Muscle of arm (tissue), 14 donors: Measurements from ENCODE around the gene ZNRF4. TPM values are rescaled to one million over a fixed set of nuclear protein-coding genes. Genes with fewer than 3 reads are reported as not detected.
A peak's percentile ranks its signal among the peaks of the same experiment; 100 is the strongest.
"Not testable (repeated sequence)": the region's sequence is repeated elsewhere in the genome, so short reads cannot be mapped to it uniquely, and the experiment has no call there.

Source experiments
- DNase-seq: peaks from one replicate; pipeline ENCODE4 v3.0.0-alpha.2; 2013
- long read RNA-seq, 11 donors: transcript quantifications; one replicate each; lab custom pipeline, GENCODE V29; 2026
- polyA plus RNA-seq, 12 donors: library from polyadenylated mRNA; unstranded; fragments of 120-200 nt; gene quantifications; one replicate each; pipeline ENCODE4 v1.2.1, GENCODE V29; 2013; ENCODE audit not compliant: insufficient read length in 12 of 12

The ZNRF4 gene, protein sequence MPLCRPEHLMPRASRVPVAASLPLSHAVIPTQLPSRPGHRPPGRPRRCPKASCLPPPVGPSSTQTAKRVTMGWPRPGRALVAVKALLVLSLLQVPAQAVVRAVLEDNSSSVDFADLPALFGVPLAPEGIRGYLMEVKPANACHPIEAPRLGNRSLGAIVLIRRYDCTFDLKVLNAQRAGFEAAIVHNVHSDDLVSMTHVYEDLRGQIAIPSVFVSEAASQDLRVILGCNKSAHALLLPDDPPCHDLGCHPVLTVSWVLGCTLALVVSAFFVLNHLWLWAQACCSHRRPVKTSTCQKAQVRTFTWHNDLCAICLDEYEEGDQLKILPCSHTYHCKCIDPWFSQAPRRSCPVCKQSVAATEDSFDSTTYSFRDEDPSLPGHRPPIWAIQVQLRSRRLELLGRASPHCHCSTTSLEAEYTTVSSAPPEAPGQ
- not detected for polyA plus RNA-seq
- long read RNA-seq, donor 1 = 0 reads
- long read RNA-seq, donor 2 = 0 reads
- long read RNA-seq, donor 3 = 0 reads
- long read RNA-seq, donor 4 = 0 reads
- long read RNA-seq, donor 5 = 0 reads
- long read RNA-seq, donor 6 = 0 reads
- long read RNA-seq, donor 7 = 0 reads
- long read RNA-seq, donor 8 = 0 reads
- long read RNA-seq, donor 9 = 0 reads
- long read RNA-seq, donor 10 = 0 reads
- long read RNA-seq, donor 11 = 0 reads

DNA sequence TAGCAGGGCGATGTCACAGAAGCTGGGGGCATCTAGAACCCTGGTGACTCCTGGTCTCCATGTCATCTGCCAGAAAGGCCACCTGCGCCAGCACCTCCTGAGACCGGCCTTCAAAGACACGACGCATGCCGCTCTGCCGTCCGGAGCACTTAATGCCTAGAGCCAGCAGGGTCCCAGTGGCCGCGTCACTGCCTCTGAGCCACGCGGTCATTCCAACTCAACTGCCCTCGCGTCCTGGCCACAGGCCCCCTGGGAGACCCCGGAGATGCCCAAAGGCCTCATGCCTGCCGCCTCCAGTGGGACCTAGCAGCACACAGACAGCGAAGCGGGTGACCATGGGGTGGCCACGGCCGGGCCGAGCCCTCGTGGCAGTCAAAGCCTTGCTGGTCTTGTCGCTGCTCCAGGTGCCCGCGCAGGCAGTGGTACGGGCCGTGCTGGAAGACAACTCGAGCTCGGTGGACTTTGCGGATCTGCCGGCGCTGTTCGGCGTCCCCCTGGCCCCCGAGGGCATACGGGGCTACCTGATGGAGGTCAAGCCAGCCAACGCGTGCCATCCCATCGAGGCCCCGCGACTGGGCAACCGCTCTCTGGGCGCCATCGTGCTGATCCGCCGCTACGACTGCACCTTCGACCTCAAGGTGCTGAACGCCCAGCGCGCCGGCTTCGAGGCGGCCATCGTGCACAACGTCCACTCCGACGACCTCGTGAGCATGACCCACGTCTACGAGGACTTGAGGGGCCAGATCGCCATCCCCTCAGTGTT is at the start of gene ZNRF4:
ZNRF4 (plus strand) TSS at position 51 of the 763 bp plus-strand sequence; CDS start at position 126, 75 bp downstream.
- DNase-seq = no peak

DNA sequence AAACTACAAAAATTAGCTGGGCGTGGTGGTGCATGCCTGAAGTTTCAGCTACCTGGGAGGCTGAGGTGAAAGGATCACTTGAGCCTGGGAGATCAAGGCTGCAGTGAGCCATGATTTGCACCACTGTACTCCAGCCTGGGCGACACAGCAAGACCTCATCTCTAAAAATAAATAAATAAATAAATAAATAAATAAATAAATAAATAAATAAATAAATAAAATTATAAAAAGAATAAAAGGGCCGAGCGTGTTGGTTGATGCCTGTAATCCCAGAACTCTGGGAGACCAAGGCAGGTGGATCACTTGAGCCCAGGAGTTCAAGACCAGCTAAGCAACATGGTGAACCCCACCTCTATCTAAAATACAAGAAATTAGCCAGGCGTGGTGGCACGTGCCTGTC is 49.0 kb upstream of the ZNRF4 start:
- DNase-seq = not testable (repeated sequence)

DNA sequence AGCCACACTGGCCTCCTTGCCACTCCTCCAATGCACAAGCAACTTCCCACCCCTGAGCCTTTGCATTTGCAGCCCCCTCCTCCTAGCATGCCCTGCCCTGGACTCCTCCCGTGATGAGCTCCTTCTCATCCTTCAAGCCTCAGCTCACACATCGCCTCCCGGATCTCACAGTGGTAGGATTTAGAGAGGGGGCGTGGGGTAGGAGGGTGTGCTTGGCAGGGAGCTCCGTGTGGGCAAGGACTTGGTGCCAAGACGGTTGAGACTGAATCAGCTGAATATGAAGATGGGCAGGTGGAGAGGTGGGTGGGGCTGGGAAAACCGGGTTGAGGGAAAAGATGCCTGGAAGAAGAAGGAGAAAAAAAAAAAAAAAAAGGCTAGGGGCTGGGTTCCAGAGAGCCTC is 48.4 kb upstream of the ZNRF4 start:
- DNase-seq = no peak

DNA sequence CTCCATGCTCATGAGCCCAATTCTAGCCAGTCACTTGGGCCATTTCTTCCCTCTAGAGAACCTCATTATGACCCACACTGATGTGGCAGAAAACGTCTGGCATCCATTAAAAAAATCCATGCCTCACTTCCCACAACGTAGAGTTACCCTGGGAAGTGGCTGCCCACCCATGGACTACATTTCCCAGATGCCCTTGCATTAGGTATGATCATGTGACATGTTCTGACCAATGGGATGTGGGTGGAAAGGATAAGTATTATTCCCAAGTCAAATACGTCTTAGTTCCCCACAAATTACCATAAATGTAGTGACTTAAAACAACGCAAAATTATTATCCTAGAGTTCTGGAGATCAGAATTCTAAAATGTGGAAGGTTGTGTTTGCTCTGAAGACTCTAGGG is 47.9 kb upstream of the ZNRF4 start:
- DNase-seq = no peak

DNA sequence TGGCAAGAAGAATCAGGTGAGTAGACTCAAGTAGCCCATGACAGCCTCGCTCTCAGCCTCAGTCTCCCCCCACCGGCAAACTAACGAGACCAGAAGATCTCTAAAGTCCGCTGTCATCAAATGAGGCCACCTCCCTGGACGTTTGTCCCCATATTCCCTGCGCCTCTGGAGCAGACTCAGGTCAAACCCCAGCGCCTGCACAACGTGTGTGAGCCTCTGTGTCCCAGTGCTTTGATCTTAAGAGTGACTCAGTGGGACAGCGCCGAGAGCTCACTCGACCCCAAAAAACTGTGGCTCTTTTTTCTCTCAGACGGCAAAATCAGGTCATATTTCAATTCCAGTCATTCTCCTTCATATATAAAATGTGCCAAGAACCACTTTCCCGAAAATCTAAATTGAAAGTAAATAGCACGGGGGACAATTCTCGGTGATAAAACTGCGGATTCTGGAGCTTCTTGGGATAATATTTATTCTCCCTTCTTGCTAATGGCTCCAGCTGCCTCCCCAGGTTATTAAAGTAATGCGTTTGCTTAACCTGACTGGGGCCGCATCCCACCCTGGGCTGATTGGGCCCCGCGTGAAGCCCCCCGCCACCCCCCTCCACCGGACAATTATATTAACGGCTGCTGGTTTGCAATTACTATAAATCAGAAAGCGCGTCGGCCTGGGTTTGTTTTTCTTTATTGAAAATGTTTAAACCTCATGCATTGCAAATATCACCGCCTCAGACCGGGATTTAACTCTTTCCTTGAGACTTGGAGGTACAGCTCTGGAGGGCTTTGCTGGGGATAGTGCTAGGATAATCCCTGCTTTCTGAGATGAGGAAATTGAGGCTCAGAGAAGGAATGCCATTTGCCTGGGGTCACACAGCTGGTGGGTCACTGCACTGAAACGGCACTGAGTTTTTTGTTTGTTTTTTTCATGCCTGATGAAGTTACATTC is 37.5 kb upstream of the ZNRF4 start:
- no peak for DNase-seq

DNA sequence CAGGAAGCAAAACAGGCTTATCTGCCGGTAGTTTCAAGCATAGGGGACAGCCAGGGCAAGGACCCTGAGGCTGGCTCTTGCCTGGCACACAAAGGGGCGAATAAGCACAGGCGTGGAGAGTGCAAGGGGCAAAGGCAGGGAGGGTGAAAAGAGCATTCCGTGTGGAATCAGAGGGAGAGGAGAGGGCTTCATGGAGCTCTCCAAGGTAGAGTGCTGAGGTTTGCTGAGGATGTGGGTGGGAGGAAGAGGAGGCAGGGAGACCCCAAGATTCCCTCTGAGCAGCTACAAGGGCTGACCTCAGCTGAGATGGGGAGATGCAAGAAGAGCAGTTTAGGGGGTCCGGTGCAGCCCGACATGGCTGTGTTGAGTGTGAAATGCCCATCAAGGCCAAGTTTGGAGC is 36.5 kb upstream of the ZNRF4 start:
- DNase-seq = no peak

DNA sequence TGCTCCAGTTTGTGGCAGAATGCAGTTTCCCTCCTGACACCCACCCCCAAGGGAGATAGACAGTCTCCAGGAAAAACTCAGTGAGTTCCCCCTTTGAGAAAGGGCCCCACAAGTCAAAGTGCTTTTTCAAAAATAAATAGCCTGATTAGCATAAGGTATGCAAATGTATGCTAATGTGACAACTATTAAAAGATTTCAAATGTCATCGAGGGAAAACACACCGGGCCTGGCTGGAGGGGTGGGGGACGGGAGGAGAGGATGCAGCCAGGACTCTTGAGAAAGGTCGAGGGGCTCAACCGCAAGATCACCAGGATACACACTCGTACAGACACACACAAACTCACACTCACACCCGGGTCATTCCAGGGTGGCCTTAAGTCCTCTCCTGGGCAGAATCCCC is 34.3 kb upstream of the ZNRF4 start:
- DNase-seq = no peak

DNA sequence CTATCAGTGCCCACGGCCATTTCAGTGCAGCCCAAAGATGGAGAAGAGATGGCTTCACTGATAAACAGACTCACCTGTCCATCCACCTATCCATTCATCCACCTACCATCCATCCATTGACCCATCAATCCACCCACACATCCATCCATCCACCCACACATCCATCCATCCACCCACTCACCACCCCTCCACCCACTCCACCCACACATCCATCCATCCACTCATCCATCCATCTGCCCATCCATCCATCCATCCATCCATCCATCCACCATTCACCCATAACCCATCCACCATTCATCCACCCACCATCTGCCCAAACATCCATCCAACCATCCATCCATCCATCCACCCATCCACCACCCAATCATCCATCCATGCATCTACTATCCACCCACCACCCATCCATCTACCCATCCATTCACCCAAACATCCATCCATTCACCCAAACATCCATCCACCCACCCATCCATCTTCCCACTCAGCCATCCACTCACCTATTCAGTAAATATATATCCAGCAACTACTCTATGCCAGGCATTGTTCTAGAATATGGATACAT is 31.6 kb upstream of the ZNRF4 start:
- no peak for DNase-seq

DNA sequence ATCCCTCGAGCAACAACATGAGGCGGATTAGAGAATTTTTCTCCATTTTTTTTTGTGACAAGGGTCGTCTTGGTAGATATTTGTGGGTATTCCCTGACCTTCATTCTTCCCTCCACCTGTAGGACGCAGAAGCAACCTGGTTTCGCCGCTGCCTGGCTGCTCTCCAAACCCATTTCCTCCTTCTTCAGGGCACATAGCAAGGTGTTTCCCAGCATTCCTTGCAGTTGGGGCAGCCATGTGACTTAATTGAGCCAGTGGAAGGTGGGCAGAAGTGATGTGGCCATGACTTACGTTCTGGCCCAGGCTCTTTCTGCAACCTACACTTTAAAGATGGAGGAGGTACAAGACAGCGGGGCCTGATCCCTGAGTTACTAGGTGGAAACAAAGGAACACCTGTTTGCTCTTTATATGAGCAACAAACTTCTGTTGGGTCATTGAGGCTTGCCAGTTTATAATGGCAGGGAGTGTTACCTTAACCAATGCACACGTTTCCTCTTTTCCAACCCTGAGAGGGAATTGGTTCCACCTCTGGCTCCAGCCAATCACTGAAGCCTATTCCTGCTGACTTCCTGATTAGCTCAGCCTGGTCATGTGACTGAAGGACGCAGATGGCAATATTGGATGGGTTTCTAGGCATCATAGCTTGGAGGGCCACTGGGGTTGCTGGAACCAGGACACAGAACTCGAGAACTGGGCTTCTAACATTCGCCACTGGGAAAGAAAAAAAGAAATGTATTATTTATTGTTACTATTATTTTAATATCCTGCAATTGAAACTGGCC is 30.8 kb upstream of the ZNRF4 start:
- no peak for DNase-seq

DNA sequence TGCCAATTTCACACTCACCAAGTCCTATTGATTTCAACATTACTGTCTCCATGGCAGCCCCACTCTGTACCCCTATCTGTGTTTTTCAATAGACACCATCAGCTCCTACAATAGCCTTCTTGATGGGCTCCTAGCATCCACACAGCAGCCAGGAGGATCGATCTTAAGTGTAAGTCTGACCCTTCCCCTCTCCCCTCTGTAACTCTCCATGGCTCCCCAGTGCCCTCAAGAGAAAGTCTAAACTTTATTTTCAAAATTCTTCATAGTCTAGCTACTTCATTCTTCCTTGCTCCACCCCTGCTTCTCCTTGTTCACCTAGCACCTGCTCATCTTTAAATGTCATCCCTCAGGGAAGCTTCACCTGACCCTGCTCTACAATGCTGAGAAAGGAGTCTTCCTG is 30.0 kb upstream of the ZNRF4 start:
- no peak for DNase-seq

DNA sequence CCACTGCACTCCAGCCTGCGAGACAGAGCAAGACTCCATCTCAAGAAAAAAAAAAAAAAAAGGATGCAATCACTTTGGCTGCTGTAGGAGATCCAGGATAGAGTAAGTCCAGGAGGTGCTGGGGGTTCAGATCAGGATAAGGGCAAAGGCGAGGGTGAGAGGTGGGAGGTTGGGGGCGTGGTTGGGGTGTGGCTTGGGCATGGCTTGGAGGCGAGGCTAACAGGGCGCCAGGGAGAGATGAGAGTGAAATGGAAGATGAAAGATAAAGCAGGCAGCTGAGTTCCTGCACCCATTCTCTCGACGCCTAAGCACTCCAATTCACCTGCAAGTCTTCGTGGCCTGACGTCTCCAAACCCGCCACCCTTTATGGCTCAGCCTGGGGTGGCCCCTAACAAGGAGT is 25.0 kb upstream of the ZNRF4 start:
- DNase-seq = no peak

DNA sequence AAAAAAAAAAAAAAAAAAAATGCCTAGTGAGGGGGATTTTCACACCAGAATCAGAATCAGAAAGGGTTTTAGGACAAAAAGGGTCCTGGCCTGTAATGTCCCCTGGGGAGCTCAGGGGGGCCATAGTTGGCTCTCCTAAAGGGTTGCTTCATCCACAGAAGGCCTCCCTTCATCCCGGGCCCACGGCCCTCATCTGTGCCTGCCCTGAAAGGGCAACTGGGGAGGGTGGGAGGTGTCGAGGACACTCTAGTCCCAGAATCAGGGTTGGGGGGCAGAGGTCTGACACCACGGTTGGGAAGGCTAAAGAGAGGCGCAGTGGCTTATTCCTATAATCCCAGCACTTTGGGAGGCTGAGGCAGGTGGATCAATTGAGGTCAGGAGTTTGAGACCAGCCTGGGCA is 22.5 kb upstream of the ZNRF4 start:
- DNase-seq = no peak

DNA sequence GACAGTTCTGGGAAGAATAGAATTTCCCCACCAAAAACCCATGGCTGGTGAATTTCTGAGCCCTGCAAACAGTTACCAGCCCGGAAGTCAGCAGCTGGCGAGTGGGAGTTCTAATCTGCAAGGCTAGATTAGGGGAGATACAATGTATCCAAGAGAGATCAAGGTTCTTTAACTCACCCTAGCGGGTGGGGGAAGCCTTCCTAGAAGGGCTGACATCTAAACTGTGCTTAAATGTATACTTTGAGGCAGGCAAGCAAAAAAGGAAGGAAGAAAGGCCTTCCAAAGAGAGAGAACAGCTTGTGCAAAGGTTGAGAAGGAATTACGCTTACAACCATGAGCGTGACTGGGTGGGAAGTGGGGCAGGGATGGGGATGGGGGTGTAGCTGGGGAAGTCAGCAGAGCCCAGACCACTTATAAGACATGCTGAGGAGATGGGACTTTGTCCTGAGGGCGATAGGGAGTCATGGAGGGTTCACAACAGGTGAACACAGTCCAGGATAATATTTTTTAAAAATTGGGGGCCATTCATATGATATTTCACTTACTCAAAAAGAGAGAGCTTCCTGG is 20.8 kb upstream of the ZNRF4 start:
- no peak for DNase-seq

DNA sequence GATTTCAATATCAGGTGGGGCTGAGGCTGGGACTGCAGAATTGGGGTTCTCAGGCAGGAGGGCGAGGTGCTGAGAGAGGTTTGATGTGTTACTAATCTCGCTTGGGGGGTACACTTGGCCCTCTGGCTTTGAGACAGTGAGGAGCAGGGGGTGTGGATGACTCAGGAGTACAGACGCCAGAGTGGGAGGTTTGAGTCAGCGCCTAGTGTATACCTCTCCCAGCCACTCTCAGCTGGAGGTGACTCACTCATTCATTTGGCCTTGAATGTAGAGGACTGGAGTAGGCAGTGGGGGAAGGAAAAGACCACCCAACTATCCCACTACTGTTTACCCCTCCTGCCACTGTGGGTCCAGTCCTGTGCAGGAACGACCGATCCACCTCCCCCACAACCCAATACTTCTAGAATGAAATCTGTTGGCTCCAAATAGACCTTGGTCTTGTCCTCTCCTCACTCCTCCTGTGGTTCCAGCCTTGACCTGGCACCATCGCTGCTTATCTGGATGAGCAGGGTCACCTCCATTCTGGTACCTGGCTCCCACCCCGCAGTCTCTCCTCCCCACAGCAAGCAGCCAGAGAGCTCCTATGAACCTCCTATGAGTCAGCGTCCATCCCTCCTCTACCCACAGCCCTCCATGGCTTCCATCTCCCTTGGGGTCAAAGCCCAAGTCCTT is 20.1 kb upstream of the ZNRF4 start:
- DNase-seq = no peak

DNA sequence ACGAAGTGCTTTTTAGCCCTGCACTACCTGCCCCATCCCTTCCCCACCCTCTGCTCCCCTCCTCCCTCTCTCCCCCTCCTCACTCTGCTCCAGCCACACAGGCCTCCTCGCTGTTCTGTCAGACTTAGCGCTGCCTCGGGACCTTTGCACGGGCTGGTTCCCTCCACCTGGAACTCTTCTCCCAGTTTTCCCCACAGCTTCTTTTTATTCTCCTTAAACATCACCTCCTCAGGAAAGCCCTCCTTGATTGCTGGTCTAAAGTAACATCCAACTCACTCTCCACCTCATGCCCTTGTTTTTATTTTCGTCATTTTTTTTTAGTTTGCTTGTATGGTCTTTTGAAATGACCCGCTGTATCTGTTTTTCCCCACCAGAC is 19.6 kb upstream of the ZNRF4 start:
- DNase-seq = no peak

DNA sequence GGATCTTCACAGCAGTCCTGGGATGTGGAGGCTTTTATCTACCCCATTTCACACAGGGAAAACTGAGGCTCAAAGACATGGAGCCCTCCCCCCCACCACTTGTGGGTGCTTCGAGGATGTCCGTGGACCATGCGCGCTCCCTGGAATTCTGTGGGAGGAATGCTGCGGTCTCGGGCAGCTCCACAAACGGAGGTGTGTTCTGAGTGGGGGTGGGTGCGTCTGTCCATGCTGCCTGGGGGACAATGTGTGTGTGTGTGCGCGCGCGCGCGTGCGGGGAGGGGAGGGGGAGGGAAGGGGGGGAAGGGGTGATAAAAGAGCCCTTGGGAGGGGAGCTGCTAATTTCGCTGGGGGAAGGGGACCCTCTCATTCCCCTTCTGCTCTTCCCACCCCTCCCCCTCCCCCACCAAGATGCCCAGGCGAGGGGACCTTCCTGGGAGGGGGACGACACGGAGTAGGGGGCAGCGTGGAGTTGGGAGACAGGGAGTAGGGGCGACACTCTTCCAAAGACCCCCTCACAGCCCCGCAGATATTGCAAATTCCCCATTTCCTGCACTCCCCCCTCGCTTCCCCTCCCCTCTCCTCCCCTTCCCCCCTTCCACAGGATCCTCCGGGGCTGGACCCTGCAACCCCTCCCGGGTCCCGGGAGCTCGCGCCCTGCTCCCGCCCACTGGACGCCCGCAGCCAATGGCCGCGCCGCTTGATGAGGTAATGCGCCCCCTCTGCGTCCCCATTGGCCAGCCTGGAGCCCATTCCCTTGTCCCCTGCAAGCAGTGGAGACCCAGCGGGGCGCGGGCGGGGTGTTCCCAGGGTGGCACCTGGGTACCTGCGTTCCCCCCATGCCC is 18.9 kb upstream of the ZNRF4 start:
- DNase-seq = peak; percentile 15

DNA sequence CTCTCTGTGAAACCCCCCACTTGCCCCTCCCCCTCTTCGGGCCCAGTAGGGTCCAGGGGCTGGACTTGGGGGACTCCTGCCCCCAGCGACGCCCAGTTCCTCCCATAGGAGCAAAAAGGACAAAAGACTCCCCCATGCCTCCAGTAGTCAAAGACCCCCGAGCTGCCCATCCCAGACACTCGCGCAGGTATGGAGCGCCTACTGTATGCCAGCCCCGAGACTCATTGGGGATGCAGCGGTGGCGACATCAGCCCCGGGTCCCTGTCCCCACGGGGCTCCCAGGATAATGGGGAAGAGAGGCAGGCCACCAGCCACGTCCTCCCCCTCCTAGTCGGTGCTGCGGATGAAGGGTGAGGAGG is 18.3 kb upstream of the ZNRF4 start:
- no peak for DNase-seq

DNA sequence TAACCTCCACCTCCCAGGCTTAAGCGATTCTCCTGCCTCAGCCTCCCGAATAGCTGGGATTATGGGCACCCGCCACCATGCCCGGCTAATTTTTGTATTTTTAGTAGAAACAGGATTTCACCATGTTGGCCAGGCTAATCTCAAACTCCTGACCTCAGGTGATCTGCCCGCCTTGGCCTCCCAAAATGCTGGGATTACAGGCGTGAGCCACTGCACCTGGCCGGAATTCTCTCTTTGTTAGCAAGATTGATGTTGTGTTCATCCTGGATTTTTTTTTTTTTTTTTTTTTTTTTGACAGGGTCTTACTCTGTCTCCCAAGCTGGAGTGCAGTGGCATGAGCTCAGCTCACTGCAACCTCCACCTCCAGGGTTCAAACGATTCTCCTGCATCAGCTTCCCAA is 16.5 kb upstream of the ZNRF4 start:
- DNase-seq = not testable (repeated sequence)

DNA sequence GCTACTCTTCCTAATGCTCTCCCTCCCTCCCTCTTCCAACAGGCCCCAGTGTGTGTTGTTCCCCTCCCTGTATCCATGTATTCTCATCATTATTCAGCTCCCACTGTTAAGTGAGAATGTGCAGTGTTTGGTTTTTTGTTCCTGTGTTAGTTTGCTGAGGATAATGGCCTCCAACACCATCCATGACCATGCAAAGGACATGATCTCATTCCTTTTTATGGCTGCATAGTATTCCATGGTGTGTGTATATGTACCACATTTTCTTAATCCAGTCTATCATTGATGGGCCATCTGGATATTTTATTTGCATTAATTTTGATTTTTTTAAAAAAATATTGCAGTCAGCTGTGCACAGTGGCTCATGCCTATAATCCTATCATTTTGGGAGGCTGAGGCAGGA is 15.8 kb upstream of the ZNRF4 start:
- no peak for DNase-seq
